GM12892 (cell line): ENCODE results near the gene NCAPG.

Experiments used
- DNase-seq: peaks from one replicate; pipeline ENCODE4 v3.0.0; 2011; ENCODE audit not compliant: insufficient read length
- FAIRE-seq: peaks from 2 replicates; lab custom pipeline; 2011; peaks lifted over from hg19 to GRCh38; lab: Jason Lieb, UNC
- POLR2A ChIP-seq: IDR thresholded peaks from 2 replicates; pipeline ENCODE4 v1.6.1; 2011; ENCODE audit warnings: low read depth, low read length, control low read depth
- POLR2AphosphoS5 ChIP-seq: IDR thresholded peaks from 2 replicates; pipeline ENCODE4 v1.6.1; 2011; ENCODE audit warnings: low read depth, low read length, control low read depth
- TAF1 ChIP-seq: IDR thresholded peaks from 2 replicates; pipeline ENCODE4 v1.6.1; 2011; ENCODE audit warnings: low read depth, mild to moderate bottlenecking, control low read depth, low read length, borderline replicate concordance

Gene NCAPG

DNA sequence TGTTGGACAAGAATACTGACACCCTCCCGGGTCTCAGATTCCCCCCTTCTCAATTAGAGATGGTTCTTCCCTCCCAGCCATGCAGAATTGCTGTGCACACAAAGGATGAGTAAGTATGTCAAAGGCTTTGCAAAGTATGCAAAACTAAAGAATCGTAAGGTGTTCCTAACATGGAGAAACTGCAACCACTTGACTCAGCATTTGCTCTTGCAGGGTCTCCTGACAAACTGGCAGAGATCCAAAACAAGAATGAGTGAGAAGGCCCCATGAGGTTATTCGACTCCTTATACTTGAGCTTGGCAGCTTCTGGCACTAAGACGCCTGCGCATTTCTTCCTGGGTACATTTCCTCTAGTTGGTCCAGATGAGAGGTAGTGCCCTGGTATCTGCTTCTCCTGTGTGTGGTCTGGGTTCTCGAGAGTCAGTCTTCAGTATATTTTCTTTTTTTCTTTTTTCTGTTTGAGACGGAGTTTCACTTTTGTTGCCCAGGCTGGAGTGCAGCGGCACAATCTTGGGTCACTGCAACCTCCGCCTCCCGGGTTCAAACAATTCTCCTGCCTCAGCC, 37.6 kb upstream of the NCAPG start:
- no peak for TF ChIP-seq POLR2AphosphoS5
- TF ChIP-seq POLR2A = no peak
- no peak for TF ChIP-seq TAF1
- no peak for DNase-seq
- no peak for FAIRE-seq

DNA sequence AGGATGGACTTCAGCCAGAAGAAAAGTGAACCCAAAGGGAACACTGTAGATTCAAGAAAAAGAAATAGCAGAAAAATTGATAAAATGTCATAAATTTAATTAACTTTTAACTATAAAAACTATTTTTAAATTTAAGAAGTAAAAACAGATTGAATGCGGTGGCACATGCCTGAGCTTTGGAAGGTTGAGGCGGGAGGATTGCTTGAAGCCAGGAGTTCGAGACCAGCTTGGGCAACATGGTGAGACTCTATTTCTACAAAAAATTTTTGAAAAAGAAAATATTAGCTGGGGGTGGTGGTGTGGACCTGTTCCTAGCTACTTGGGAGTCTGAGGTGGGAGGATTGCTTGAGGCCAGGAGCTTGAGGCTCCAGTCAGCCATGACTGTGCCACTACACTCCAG, 32.3 kb upstream of the NCAPG start:
- FAIRE-seq = no peak
- TF ChIP-seq POLR2A = no peak
- no peak for TF ChIP-seq TAF1
- no peak for TF ChIP-seq POLR2AphosphoS5
- no peak for DNase-seq

DNA sequence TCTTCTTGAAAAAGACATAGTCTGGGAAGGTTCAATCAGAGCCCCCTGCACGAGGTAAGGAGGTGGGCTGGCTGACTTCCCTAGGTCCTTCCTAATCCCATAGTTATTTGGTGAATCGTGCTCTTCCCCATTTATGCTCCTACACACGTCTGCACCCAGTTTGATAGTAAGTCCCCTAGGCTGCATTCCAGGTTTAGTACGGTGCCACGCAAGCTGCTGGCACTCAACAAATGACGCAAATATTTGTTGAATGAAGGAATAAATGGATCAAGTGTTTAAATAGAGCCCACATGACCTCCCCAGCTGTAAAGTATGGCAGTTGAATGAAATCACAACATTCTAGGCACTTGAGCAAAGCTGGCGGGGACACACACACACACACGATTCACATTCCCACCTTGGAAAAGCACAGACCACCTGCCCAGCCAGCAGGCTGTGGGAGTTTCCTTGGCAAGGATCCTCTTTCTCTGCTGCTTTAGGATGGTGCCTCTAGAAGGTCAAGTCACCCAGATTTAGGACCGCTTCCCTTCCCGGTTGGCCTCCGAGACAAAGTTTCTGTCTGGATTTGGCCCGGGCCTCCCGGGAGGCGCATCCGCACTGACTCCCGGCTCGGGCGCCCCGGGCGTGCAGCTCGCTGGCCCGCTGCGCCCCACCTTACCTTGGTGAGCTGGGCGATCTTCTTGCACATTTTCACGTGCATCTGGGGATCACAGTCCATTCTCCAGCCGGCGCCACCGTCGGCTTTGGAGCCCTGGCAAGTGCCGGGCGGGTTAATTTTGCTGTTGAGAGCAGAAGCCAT, 30.1 kb upstream of the NCAPG start:
- DNase-seq (no peak), FAIRE-seq (no peak)
- TF ChIP-seq POLR2AphosphoS5 = no peak
- TF ChIP-seq POLR2A = no peak
- TF ChIP-seq TAF1 = no peak

DNA sequence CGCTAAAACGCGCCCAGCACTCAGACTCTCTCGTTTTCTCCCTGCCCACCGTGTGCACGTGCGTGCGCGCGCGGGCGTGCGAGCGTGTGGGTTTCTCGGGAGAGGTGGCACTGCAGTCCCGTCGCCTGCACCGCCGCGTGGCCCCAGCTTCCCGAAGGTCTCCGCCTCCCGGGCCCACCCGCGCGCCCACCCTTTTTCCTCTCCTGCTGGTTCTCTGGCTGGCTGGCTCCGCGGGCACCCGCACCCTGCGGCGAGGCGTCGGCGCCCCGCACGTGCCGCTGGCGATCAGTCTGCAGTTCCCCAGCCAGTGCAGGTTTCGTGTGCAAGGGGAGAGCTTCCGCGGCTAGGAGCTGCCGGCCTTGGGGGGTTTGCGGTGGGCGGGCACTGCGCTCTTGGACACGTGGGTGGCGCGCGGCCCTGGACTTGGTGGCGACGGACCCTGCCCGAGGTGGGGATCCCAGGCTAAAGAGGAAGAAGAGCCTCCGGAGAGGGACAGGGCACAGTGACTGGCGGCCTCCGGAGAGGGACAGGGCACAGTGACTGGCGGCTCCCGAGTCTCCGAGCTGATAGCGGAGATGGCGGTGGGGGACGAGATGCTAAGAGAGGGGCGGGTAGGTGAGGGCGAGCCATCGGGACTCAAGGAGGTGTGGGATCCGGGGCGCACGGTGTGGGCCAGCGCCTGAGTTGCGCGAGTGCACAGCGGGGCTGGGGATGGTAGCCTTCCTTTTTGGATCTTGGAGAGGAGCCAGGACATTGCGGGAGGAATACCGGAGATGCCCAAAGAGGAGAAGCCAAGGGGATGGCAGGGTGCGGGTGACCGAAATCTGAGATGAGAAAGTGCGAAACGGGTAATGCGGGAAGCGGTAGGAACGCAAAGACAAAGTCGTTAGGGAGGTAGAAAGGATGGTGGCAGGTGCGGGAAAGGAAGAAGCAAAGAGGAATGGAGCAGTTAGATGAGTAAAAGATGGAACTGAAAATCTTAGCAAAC, 29.2 kb upstream of the NCAPG start, which contains the start of gene FAM184B:
TSS of gene FAM184B (minus strand) at position 322 of the 988 bp plus-strand sequence. CDS start 322 bp downstream, outside the sequence.
- FAIRE-seq (no peak), DNase-seq (no peak)
- TF ChIP-seq POLR2AphosphoS5 = no peak
- TF ChIP-seq TAF1 = no peak
- TF ChIP-seq POLR2A = no peak

DNA sequence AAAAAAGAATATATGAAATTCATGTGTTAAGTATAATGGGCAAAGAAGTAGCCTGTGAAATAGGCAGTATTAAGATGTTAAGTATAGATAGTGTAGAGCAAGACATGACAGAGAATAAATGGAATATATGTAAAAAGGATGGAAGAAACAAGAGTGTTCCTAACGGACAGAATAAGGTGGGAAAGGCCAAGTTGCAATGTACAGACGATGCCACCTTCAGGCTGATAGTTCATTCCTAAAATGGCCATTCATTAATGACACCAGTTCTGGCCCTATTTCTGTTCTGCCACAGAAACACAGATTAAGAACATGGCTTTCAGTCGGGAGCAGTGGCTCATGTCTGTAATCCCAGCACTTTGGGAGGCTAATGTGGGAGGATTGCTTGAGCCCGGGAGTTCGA, 24.9 kb upstream of the NCAPG start:
- TF ChIP-seq TAF1 (no peak), POLR2A (no peak), POLR2AphosphoS5 (no peak)
- DNase-seq (no peak), FAIRE-seq (no peak)

DNA sequence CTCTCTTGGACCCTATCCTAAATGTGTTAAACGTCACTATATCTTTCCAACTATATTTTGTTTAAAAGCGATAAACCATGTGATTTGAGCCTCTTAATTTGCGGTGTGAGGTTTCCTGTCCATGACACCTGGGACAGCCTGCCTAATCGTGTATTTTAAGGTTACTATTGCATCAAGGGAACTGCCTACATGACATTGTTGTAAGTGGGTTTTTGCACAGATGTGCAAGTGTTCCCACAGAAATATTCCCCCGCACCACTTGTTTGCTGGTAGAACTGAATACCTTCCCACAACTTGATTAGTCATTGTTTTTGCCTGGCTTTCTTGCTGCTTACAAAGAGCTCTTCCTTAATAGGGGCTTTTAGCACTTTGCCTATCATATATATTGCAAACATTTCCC, 24.2 kb upstream of the NCAPG start:
- FAIRE-seq (no peak), DNase-seq (no peak)
- TF ChIP-seq TAF1 (no peak), POLR2A (no peak), POLR2AphosphoS5 (no peak)

DNA sequence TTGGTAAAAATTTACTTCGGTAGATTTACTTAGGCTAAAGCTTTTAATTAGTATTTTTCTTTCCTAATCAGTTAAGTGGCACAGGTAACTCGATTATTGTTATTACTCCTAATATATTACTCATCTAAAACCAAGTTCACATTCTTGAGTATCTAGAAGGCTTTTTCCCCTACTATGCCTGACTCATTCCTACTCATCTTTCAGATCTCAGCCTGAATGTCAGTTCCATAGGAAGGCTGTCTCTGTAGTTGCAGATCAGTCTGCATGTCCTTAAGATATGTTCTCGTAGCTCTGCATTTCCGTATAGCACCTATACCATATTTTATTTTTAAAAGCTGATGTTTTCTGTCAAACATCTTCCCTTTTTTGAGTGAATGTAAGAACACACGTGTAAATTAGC, 23.5 kb upstream of the NCAPG start:
- DNase-seq (no peak), FAIRE-seq (no peak)
- TF ChIP-seq POLR2AphosphoS5 (no peak), TAF1 (no peak), POLR2A (no peak)

DNA sequence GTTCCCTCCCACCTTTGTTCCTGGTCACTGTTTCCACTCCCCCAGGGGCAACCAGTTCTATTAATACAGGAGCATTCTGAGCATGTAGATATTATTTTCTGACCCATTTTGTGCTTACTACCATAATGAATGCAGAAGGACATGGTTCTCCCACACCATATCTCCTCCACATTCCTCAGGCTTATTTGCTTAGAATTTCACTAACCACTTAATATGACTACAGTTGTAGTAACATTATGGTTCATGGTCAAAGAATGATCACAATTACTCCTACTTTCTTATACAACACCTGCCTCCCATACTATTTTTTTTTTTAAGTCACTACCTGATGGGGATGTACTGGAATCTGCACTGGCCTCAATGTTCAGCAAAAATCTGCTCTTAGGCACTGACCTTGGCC, 21.8 kb upstream of the NCAPG start:
- no peak for DNase-seq
- TF ChIP-seq POLR2AphosphoS5 (no peak), POLR2A (no peak), TAF1 (no peak)
- FAIRE-seq = no peak

DNA sequence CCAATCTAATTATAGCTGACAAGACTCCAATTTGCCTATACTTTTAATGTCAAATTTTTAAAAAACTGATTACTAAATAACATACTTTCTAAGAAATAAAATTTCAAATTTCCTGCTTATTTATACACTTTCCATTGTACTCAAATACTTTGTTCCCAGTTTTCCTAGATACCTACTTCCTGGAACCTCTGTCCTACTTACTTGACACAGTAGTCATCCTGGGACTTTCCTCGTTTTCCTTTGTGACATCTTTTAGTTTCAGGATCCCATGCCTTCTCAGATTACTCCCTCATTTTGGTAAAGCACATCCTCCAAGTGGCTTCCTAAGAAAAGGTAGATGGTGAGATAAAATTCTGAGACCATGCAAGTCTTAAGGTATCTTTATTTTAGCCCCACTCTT, 16.0 kb upstream of the NCAPG start:
- DNase-seq (no peak), FAIRE-seq (no peak)
- TF ChIP-seq TAF1 (no peak), POLR2A (no peak), POLR2AphosphoS5 (no peak)

DNA sequence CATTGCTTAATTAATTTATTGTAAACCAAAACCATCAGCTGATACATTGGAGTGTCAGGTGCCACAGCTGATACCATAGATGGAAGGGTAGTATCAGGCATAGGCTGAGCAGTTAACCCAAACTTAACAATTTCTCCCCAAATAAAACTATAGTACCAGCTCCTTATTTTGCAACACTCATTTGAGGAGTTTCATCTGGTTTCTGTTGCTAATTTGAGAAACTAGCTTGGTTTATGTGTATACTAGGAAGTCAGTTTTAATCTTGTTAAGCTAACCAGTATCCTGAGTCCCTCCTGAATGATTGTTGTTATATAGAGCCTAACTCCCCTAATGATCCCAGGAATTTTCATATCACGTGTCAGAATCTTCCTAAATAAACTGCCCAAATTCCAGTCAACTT, 13.0 kb upstream of the NCAPG start:
- no peak for FAIRE-seq
- no peak for DNase-seq
- no peak for TF ChIP-seq TAF1
- TF ChIP-seq POLR2AphosphoS5 = no peak
- no peak for TF ChIP-seq POLR2A

DNA sequence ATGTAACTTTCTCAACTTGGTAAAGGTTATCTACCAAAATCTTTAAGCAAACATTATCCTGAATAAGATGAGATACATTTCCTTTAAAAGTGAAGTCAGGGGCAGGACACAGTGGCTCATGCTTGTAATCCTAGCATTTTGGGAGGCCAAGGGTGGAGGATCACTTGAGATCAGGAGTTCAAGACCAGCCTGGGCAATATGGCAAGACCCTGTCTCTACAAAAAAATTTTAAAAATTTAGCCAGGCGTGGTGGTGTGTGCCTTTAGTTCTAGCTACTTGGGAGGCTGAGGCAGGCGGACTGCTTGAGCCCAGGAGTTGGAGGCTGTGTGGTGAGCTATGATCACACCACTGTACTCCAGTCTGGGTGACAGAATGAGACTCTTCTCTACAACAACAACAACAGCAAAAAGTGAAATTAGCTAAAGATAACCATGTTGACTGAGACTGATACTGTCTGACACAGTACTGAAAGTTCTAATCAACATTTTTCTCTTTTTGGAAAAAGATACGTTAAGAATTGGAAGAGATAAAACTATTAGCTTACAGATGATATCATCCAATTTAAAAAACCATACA, 5.1 kb upstream of the NCAPG start:
- FAIRE-seq = no peak

DNA sequence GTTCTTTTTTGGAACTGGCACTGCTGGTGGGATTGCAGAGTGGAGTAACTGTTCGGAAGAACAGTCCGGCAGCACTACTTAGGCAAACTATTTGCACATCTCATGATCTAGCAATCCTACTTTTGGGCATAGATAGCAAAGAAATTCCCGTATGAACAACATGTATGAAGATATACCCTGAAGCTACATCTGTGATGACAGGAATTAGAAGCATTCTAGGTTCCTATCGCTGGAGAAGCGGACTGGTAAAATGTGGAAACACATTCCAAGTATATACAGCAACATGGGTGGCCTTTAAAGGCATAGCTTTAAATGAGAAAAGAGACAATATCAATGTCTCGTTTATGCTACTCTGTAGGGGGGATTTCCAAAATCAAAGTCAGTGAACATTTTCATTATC, 3.3 kb upstream of the NCAPG start:
- no peak for TF ChIP-seq TAF1
- no peak for TF ChIP-seq POLR2A
- no peak for TF ChIP-seq POLR2AphosphoS5
- no peak for DNase-seq
- no peak for FAIRE-seq

More for the DNA sequence above, 5.1 kb upstream of the NCAPG start:
- TF ChIP-seq POLR2AphosphoS5 (no peak), TAF1 (no peak), POLR2A (no peak)
- no peak for DNase-seq
